Peyer's patch (tissue), 4 donors: ENCODE data around the gene ACTR1B.
A peak's percentile ranks its signal among the peaks of the same experiment; 100 is the strongest.

Experiments
- CTCF ChIP-seq, 6 experiments: fragments of 450-650 bp in 4 of 6; fragments of 200-600 bp in 2 of 6; sonication (generic) in 1 of 6; IDR thresholded peaks; one replicate each; pipeline ENCODE4 v1.5.1; 2017 to 2019; ENCODE audit warnings: antibody characterized with exemption in 6 of 6, mild to moderate bottlenecking in 3 of 6, moderate library complexity in 1 of 6
- POLR2A ChIP-seq, 2 donors: fragments of 450-650 bp; IDR thresholded peaks; one replicate each; pipeline ENCODE4 v1.5.1; 2017; ENCODE audit warnings: antibody characterized with exemption in 2 of 2, mild to moderate bottlenecking in 2 of 2, moderate library complexity in 2 of 2

DNA sequence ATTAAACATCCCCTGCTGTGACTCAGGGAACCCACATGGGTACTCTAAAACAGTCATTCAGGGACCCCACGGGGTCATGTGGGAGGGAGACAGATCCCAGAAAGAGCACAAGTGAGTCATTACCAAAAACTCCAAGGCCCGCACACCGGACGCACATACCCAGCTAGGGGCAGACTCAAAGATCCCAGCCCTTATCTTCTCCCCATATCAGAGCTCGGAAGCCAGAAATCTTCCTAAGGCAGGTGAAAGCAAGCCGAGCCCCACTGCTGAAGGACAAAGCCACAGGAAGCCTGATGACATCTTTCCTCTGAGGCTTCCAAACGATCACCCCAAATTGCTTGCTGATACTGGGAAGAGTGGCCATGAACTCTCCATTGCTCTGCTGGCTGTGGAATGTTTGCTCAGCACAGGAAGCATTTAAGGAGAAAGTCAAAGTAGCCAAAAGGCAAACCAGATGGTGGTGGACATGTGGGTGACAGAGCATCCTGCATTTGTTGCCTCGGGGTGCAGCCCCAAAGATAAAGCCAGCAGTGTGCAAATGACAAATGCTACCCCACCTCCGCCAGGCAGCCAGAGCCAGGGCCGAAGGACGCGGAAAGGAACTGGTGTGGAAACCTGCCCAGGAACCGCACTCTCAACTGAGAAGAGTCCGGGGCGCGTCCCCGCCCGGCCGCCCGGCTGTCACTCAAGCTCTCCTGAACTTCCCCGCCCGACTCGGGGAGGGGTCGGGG lies 784 bp downstream of the ACTR1B start:
- no peak for TF ChIP-seq CTCF (IDR thresholded peaks at IDR 0.05)
- peak in 1 of 2 donors; percentile 52 for TF ChIP-seq POLR2A (IDR thresholded peaks at IDR 0.05)
